A549 (cell line): ENCODE results near the gene KMT2C.
"Not testable (repeated sequence)": the region's sequence is repeated elsewhere in the genome, so short reads cannot be mapped to it uniquely, and the experiment has no call there.

Source experiments
- EP300 ChIP-seq, 2 experiments: fragments of >200 bp; sonication (Bioruptor Twin); formaldehyde crosslinking; IDR thresholded peaks; 2 replicates in 1 of 2; 3 replicates in 1 of 2; pipeline ENCODE4 v1.6.1; 2016 to 2017
- HOXA7 ChIP-seq: fragments of 250-450 bp; sonication (Bioruptor Pico); IDR thresholded peaks from 2 replicates; pipeline ENCODE4 v1.5.0; 2020; ENCODE audit warnings: mild to moderate bottlenecking, moderate library complexity

GRCh38 chr7:152384235-152385200 is 51.3 kb downstream of the KMT2C start:
- TF ChIP-seq EP300 (IDR thresholded peaks at IDR 0.05); HOXA7 (CRISPR knock-in tag): not testable (repeated sequence)
